HG03095 (cell line): ENCODE data around the gene CLRN3.

Source experiments
- ATAC-seq: cut with Tn5 transposase; IDR thresholded peaks from one replicate; pipeline ENCODE4 v1.9.1; 2021; ENCODE audit warnings: moderate library complexity; ENCODE audit not compliant: unreplicated experiment

Gene CLRN3

DNA sequence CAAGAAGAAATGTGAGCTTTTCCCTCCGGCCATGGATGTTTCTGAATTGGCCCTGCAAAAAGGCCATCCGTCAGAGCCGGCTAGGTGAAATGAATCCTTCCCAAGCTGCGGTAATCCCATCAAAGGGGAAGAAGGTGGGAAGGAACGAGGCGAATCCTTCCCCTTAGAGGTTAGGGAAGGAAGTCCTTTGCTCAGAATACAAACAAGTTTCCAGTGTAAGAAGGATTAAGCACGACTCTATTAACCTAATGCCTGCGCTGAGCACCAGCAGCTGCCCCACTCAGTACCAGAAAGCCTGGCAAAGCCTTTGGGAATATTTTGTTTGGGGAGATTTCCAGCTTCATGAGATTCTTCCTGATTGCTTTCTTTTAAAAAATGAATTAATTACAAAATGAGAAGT, 42.8 kb downstream of the CLRN3 start:
- ATAC-seq = no peak

- ATAC-seq = no peak
These were observed 43.5 kb downstream of the CLRN3 start for GRCh38 chr10:127849224-127849623.

GRCh38 chr10:127848226-127848625, 44.5 kb downstream of the CLRN3 start:
- no peak for ATAC-seq

DNA sequence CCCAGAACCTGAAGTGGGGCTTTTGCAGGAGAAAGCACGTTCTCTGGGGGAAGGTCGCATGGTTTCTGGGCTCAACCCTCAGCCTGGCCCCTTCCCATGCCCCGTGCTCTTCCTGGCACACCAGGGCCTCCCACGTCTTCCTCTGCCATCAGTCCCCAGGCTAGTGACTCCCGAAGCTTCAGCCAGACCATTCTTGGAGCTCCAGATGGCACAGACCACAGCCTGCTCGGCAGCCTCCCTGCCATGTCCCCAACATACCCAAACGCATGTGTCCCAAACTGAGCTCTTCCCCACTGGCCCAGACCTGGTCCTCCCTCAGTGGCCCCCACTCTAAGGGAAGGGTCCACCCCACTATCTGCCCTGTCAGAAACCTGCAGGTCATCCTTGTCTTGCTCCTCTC, 47.0 kb downstream of the CLRN3 start:
- ATAC-seq = no peak

DNA sequence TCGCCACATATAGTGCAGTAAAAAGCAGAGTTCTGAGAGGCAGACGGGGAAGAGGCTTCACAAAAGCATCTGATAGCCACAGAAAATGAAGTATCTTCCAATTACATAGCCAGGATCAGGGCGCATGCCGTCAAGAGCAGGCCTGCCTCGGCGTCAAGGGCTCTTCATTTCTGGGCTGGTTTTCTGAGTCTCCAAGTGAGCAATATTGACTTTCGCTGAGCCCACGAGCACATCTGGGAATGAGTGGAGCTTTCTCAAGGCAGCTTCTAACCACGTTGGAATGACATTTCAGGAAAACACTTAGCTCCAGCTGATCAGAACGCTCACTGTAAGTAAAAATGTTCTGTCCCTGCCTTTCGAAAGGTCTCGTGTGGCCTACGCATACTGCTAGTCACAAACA, 51.9 kb downstream of the CLRN3 start:
- no peak for ATAC-seq

DNA sequence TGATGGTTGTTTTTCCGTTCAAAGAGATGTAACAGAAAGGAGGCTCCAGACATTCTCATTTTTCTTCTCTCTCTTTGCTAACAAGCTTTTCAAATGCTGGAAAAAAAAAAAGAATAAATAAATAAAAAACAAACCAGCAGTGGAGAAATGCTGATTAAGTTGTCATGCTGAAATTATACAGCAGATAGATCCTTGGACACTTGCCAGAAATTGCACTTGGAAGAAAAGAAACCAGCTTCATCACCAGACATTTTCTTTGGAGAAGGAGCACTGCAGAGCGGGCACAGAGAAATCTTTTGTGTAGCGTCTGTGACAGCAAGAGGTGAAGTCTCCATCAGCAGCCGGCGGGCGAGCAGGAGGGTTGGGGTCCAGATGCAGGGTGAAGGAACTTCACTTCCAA, 55.8 kb downstream of the CLRN3 start:
- no peak for ATAC-seq

- no peak for ATAC-seq
These were observed 56.6 kb downstream of the CLRN3 start for GRCh38 chr10:127836176-127836575.

DNA sequence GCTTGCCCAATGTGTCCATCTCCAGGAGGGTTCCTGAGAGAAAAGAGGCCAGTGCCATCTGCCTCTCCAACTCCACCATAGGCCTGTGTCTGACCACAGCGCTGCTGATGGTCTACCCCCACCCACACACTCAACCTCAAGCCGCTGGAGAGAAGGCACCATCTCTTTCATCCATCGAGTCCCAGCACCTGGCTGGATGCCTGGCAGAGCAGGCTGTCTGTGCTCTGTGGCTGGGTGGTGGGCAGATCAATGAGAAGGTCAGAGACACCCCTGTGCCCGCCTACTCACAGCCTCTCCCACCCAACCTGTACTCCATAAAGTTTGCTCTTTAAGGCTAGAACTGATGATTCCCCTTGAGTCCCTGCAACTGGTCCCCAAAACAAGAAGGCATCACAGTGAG, 58.0 kb downstream of the CLRN3 start:
- no peak for ATAC-seq

DNA sequence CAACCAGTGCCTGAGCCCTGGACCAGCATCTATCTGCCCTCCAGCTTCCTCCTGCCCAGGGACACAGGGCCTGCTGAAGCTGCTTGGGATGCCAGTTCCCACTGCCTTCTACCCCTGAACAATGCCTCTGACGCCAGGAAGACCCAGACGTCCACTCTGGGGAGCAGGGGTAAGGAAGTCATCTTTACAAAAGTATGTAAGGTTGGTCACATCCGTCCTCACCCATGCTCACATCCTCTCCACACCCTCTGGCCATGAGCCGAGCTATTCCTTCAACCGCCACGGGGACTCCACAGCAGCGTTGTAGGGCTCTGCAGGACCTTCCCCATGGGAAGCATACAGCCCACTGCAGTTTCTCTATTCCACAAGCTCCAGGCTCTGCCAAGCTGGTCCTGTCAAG, 58.5 kb downstream of the CLRN3 start:
- no peak for ATAC-seq

GRCh38 chr10:127833804-127834203, 58.9 kb downstream of the CLRN3 start:
- no peak for ATAC-seq

DNA sequence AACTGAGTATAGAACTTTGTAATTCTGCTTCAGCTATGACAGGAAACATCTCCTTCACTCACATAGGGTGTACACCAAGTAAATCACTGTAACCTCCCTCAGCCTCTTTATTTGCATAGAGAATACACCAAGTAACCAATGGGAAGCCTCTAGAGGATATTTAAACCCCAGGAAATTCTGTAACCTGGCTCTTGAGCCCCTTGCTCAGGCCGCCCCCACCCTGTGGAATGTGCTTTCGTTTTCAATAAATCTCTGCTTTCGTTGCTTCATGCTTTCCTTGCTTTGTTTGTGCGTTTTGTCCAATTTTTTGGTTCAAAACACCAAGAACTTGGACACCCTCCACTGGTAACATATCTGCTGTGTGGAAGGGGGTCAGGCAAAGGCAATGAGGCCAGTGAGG, 60.2 kb downstream of the CLRN3 start:
- ATAC-seq = no peak

GRCh38 chr10:127830414-127830813, 62.3 kb downstream of the CLRN3 start:
- no peak for ATAC-seq
